Measurements from ENCODE around the gene PTPRD.

PTPRD gene

GRCh38 chr9:9305600-9305999, 1307.2 kb downstream of the PTPRD start:
- no peak for DNase-seq (ENCODE audit: low spot score)

DNA sequence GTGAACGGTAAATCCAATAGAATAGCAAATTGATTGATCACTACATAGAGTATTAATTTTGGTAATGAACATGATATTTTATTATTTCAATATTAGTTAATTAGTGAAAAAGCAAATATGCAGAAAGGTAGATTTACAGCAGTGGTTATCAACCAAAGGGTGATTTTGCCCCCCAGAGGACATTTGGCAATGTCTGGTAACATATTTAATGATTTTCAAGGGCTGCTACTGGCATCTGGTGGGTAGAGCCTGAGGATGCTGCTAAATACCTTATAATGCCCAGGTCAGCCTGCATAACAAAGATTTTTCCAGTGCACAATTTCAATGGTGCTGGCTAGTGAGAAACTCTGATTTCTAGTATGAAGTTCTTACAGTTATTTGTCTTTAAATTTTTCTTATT, 1313.7 kb downstream of the PTPRD start:
- no peak for DNase-seq (ENCODE audit: low spot score)

- no peak for DNase-seq (ENCODE audit: low spot score)
Observed at GRCh38 chr9:9286001-9286400, 1326.8 kb downstream of the PTPRD start.

- no peak for DNase-seq (ENCODE audit: low spot score)
Observed at GRCh38 chr9:9284201-9284600, 1328.6 kb downstream of the PTPRD start.

- DNase-seq (ENCODE audit: low spot score) = no peak
Observed at GRCh38 chr9:9283159-9283986, 1329.4 kb downstream of the PTPRD start.

DNA sequence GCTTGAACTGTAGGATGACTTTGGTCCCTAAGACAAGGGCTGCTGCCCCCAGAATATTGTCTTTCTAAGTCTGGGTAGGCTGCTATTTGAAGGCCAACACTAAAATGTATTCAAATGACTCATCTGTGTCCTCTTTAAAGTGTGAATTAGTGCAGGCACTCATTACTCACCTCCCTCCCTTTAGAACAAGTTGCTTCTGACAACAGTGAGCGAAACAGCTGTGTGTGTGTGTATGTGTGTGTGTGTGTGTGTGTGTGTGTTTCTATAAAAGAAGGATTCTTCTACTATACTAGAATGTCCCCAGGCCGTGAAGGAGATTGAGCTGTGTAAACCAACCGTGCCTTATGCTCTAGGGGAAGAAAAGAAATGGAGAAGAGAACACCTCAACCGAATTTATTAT, 1337.2 kb downstream of the PTPRD start:
- no peak for DNase-seq (ENCODE audit: low spot score)

DNA sequence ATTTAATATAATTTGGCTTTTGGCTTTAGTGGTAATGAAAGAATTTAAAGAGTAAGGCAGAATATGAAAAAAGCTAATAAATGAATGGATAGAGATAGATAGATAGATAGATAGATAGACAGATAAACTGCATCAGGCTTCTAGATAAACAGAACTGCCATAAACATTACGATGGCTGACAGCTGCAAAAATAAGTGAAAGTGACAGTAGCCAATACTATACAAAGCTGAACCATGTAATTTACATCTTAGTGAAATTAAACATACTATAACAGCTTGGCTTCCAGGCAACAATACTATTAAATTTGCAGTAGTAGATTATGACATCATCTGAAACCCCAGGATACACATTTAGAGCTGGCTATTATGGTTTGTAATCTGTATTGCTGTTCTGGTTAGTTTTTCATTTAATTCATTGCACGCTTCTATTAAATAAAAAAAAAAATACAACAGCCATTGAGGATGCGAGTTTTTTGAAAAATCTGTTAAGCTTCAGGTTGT, 1354.8 kb downstream of the PTPRD start:
- DNase-seq (ENCODE audit: low spot score) = no peak

GRCh38 chr9:9246726-9247125, 1366.1 kb downstream of the PTPRD start:
- DNase-seq (ENCODE audit: low spot score) = no peak

DNA sequence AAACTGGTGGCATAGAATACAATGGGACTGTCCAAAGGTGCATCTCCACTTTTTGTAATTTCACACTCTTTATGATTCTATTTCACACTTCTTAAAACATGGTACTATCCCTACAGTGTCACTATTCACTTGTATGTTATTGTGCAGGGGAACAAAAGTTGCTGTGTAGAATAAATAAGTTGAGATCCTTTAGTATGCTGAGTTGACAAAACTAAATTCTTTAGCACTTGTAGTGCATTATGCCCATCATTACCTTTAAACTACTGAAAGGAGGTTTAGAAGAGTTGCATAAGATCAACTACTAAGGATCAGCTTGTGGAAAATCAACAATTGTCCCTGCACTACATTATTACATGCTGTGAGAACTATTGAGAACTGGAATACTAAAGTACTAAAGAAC, 1380.9 kb downstream of the PTPRD start:
- DNase-seq (ENCODE audit: low spot score) = no peak

GRCh38 chr9:9229269-9229668, 1383.5 kb downstream of the PTPRD start:
- no peak for DNase-seq (ENCODE audit: low spot score)

DNA sequence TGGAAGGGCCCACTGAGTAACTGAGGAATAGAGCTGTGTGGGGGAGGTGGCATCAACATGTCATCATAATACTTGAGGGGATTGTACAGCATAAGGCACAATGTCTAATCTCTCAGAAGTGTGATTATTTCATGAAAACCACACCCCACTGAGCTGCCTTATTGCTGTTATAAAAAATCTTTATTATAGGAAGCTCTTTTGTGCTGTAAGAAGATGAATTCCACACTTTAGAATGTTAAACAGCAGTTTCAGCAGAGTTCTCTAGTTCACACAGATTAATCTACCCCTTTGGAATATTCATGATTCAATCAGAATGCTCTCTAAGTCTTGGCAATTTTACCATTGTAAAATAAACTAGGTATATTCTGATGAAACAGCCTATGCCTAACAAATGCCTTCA, 1389.6 kb downstream of the PTPRD start:
- DNase-seq (ENCODE audit: low spot score) = no peak

DNA sequence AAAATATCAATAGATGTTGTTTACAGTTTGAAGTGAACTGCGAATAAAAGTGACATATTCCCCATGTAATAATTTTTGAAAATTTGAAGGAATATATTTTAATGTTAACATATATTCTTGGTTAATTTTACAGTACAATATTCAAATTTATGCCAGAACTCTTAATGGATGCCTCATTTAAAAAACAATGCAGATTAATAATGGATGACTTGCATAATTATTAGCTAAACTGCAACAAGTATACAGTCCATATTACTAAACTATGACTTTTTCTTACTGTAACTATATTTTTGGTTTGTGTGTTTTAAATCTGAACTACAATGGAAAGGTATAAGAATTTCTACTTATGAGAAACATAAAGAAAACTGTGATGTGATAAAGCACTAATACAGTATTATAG, 1390.1 kb downstream of the PTPRD start:
- no peak for DNase-seq (ENCODE audit: low spot score)

DNA sequence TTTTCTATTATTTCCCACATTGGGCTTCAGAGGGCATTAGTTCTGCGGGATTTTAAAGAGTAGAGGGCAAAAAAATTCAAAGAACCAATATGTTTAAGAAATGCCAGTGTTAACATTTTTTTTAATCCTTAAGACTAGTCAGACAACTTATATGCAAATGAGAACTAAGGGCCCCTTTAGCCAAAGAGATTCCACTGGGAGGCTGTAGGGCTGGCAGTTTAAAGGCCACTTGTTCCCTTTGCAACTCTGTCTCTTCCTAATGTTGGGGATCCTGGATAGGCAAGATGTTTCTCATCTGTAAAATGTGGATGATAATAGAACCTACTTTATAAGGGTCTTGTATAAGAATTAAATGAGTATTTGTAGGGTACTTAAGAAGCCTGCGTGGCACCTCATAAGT, 1395.9 kb downstream of the PTPRD start:
- no peak for DNase-seq (ENCODE audit: low spot score)

DNA sequence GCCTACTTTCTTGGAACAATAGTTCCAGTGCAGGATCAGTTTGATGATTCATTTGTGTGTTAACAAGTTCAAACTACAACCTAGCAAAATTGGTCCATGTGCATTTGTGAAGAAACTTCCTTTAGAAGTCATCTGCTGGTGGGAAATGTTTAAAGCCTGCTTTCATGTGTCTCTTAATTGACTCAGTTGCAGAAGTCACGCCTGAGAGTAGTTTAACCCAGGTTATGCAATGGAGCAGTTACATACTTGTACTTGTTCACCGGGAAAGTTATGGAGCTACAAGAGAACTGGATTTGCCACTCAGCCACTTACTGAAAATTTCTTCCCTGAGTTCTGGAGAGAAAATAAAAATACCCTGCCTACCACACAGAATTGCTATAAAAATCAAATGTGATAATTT, 1397.8 kb downstream of the PTPRD start:
- no peak for DNase-seq (ENCODE audit: low spot score)

GRCh38 chr9:9214066-9214465, 1398.7 kb downstream of the PTPRD start:
- DNase-seq (ENCODE audit: low spot score) = no peak

GRCh38 chr9:9212963-9213362, 1399.8 kb downstream of the PTPRD start:
- DNase-seq (ENCODE audit: low spot score) = no peak

DNA sequence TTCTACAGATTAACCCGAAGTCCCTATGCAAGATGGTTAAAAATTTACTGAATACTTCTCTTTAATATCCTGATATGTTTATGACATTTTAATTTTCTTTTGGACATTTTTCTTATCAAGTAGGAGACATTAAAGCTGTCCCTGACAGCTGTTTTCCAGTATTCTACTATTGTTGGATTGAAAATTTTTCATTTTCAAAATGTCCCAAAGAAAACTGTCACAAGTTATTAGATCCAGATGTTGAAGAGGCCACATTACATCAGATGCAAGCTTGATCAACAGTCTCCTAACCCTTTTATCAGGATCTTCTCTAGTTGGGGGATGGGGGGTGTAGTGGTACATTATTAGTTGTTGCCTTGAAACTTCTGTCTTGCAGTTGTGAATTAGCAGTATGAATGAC, 1410.5 kb downstream of the PTPRD start:
- DNase-seq (ENCODE audit: low spot score) = no peak

GRCh38 chr9:9186086-9186485, 1426.7 kb downstream of the PTPRD start:
- no peak for DNase-seq (ENCODE audit: low spot score)

- DNase-seq (ENCODE audit: low spot score) = no peak
Observed at GRCh38 chr9:9182431-9182830, 1430.4 kb downstream of the PTPRD start.

DNA sequence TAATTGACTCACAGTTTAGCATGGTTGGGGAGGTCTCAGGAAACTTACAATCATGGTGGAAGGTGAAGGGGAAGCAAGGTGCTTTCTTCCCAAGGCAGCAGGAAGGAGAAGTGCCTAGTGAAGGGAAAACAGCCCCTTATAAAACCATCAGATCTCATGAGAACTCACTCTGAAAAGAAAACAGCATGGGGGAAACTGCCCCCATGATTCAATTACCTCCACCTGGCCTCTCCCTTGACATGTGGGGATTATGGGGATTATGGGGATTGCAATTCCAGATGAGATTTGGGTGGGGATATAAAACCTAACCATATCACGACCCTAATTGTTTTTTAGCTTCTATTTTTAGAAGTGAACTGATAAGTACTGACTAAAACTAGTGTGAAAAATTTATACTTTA, 1435.7 kb downstream of the PTPRD start:
- no peak for DNase-seq (ENCODE audit: low spot score)

DNA sequence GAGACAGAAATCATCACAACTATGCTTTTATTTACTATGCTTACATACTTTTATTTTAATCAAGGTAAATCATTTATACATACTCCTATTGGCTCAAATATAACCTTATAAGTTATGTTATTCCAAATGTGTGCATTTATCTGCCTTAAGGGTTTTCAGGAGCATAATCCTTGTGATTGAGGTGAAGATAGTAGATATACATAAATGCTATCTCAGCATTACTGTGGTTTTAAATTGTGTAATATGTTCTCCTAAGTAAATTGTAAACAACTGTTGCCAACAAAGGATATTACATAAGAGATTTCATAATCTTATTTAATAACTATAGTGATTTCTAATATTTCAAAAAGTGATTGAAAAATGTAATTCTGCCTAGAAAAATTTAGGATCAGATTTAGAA, 1438.4 kb downstream of the PTPRD start:
- no peak for DNase-seq (ENCODE audit: low spot score)

GRCh38 chr9:9173264-9173663, 1439.5 kb downstream of the PTPRD start:
- DNase-seq (ENCODE audit: low spot score) = no peak

DNA sequence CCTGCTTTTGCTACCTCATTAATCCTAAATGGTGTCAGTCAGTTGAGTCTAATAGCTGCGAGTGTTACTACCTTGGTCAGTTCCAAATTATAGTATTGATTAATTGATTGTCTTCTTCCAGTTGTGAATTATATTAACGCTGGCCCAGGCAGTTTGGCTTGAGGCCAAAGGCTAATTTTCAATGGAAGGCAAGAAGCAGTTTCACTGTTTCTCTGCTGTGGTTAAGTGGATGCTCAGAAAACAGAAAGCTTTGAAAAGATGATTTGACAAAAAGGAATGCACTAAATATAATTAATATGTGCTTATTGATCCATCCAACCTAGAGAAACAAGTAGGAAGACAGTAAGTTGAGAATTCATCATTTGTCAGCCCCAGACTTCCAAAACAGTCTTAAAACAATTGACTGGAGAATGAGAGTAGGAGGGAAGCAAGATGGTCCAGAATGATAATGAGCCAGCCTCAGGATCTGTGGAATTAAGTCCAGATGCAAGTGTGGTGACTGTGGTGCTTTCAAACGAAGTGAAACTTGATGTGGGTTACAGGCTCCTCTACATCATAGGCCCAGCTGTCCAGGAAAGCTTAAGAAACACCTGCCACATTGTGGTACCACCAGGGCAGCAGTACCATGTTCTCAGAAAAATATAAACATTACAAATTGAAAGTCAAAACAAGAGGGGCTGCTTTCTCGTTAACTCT, 1442.2 kb downstream of the PTPRD start:
- no peak for DNase-seq (ENCODE audit: low spot score)

DNA sequence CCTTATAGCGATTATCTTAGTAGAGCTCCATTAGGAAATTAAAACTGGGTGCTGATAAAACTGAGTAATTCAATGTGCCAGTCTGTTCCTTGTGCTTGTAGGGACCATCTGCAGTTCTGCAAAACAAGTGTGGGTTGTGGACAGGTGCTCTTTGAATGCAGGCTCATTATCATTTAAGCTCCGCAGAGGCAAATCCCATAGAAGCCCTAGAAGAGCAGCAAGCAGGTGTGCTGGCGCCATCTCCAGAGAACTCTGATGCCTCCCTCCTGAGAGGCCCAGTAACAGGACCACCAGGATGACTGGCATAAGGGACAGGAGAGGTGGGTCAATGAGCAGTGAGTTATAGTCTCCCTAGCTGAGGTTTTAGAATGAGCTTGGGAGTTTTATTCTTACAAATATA, 1470.8 kb downstream of the PTPRD start:
- no peak for DNase-seq (ENCODE audit: low spot score)
